IPS DF 19.7 (cell line): Measurements from ENCODE around the gene RUBCN.
"Not testable (repeated sequence)": the region's sequence is repeated elsewhere in the genome, so short reads cannot be mapped to it uniquely, and the experiment has no call there.

Source experiments
- DNase-seq: peaks from one replicate; pipeline ENCODE4 v3.0.0-alpha.2; 2013; ENCODE audit warnings: low read depth, low spot score

Gene RUBCN

GRCh38 chr3:197658706-197659105 is 78.0 kb downstream of the RUBCN start:
- DNase-seq, result not testable (repeated sequence)

- DNase-seq, result not testable (repeated sequence)
These were observed 79.0 kb downstream of the RUBCN start for GRCh38 chr3:197657541-197658292.

DNA sequence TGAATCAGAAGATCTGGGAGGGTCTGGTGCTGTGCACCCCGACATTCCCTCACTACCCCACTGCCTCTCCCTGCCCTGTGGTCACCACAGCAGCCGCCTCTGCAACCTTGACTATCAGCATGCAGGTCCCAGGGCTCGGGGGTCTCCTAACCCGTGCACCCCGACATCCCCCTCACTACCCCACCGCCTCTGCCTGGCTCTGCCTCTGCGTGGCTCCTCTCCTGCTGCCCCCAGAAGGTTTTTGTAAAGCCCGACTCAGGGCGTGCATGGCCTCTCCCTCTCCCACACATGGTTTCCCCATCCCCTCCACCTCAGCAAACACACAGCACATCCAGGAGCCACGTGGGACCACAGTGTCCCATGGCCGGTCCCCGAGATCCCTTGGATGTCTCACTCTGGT is 79.7 kb downstream of the RUBCN start:
- not testable (repeated sequence) for DNase-seq

- not testable (repeated sequence) for DNase-seq
These were observed 80.6 kb downstream of the RUBCN start for GRCh38 chr3:197656129-197656528.

- not testable (repeated sequence) for DNase-seq
These were observed 81.7 kb downstream of the RUBCN start for GRCh38 chr3:197654998-197655330.

- not testable (repeated sequence) for DNase-seq
These were observed 82.4 kb downstream of the RUBCN start for GRCh38 chr3:197654090-197654997.

DNA sequence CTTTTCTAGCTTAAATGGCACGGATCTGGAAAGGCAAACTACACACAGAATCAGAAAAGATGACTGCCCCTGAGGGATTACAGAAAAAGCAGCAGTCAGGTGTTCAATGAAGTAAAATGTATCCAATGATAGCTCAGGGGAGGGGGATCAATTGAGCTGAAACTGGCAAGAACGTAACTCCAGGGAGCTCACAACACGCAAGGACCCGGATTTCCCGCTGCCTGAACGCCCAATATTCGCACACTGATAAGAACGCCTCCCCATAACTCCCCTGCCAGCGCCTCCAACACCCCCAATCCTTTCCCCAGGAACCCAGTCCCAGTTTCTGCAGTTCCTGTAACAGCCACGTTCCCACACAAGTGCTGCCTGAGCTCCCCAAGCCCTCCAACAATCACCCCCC is 83.8 kb downstream of the RUBCN start:
- DNase-seq, result not testable (repeated sequence)

DNA sequence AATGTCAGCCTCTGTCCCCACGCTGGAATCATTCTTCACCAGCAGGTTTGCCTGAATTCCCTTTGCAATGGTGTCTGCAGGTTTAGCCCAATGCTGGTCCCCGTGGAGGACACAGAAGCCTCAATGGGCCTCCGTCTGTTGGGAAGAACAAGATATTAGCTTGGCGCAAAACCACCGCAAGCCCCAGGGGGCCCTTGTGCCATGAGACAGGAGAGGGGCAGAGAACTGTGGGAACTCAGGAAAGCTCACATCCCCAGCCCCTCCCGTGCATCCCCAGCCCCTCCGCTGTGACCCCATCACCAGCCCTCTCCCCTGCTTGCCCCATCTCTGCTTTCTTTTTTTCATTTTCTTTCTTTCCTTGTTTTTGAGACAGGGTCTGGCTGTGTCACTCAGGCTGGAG is 89.1 kb downstream of the RUBCN start:
- DNase-seq, result not testable (repeated sequence)

GRCh38 chr3:197647191-197647590 is 89.5 kb downstream of the RUBCN start:
- DNase-seq, result not testable (repeated sequence)

DNA sequence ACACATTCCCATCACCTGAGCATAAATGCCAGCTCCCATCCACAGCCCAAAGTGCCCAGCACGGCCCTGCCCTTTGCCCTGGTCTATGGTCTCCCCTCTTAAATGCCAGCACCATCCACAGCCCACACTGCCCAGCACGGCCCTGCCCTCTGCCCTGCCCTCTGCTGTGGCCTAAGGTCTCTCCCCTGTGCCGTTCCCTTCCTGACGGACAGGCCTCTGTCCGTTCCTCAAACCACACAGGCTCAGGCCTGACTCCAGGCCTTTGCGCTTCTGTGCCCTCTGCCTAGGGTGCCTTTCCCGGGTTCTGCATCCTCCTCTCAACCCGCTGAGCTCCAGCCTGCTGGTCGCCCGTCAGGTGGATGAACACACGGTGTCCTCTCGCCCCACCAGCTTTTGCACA is 90.4 kb downstream of the RUBCN start:
- not testable (repeated sequence) for DNase-seq

GRCh38 chr3:197637556-197637955 is 99.1 kb downstream of the RUBCN start:
- DNase-seq, result not testable (repeated sequence)

GRCh38 chr3:197631989-197632388 is 104.7 kb downstream of the RUBCN start:
- not testable (repeated sequence) for DNase-seq

GRCh38 chr3:197630766-197631165 is 105.9 kb downstream of the RUBCN start:
- DNase-seq, result not testable (repeated sequence)

DNA sequence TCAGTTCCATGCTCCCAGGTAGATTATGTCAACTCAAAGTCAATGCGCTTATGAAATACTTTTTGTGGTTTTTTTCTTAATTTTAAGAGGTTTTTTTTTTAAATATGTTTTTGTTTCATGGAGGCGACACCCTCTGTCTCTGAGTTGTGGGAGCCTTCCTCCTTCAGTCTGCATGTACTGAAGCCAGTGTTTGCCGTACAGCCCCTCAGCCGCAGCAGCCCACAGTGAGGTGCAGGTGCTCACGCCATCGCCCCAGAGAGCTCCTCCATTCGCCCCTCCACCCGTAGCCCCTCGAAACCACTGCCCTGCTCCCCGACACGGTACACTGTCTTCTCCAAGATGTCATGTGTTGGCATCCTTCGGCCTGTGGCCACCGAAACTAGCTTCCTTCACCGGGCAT is 107.4 kb downstream of the RUBCN start:
- not testable (repeated sequence) for DNase-seq

DNA sequence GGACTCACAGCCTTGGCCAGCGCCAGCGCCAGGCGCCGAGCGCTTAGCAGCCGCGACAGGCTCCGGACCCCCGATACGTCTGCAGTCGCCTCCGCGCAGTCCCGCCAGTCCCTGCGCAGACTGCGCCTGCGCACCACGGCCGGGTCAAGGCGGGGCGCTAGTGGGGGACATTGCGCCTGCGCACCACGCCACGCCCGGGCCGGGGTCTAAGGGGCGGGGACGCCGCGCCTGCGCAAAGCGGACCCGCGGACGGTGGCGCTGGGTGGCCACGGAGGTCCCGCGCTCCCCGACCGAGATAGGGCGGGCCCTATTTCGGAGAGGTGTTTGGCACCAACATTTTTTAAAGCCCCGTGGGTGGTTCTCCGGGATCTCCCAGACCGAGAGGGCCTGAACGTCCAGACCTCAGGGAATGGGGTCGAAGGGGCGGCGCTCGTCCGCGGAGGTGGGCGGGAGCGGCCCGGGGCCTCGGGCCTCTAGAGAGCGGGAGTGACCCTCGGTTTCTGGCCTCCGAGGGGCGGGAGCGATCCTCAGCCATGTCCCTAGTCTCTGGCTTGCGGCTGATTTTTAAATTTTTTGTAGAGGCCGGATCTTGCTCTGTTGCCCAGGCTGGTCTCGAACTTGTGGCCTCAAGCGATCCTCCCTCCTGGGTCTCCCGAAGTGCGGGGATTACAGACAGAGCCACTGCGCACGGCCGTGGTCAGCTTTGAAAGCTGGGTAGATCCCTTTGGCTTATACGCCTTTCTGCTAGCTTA is 108.8 kb downstream of the RUBCN start:
- not testable (repeated sequence) for DNase-seq

- not testable (repeated sequence) for DNase-seq
These were observed 109.4 kb downstream of the RUBCN start for GRCh38 chr3:197627158-197627771.

DNA sequence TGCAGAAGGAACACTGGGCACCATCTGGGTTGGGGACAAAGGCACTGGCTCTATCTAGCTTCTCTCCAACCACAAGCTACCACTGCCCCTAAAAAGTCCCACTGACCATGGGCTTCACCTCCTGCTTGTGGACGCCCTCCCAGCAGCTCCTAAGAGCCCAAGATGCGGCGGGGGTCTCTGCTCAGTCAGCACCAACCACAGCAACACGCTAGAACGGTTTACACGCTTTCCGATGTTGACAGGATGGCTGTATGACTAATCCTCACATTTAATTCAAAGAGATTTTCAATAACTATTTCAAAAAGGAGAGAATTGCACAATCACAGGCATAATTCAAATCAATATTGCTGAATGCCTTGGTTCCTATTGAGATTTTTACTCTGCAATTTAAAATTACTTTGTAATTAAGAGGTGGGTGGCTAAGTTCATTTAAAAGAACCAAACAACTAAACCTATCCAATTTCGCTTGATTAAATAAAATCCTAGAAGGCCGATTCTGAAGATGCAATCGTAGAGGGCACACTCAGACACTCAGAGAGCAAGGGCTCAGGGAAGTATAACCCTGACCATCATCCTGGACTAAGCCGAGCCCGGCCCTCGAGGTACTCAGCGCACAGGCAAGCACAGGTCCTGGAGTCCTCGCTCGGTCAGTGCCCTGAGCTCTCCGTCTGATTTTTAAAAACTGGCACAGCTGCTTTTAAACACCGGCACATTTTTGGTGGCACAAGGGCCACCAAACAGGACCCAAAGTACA is 110.1 kb downstream of the RUBCN start:
- DNase-seq, result not testable (repeated sequence)

GRCh38 chr3:197621478-197621877 is 115.2 kb downstream of the RUBCN start:
- DNase-seq, result not testable (repeated sequence)
